NCI-H2107 treated with DMSO at 0.1 percent for 48 hours (cell line): ENCODE measurements around the gene PDE11A.

Experiments
- DNase-seq: peaks from one replicate; lab custom pipeline; 2025; ENCODE audit not compliant: unreplicated experiment; lab: John Stamatoyannopoulos, UW

The PDE11A gene

GRCh38 chr2:177705511-177706173, 366.9 kb downstream of the PDE11A start:
- no peak for DNase-seq

- DNase-seq, result no peak
Measured at GRCh38 chr2:177703159-177703558, 369.4 kb downstream of the PDE11A start.

GRCh38 chr2:177698281-177698680, 374.3 kb downstream of the PDE11A start:
- no peak for DNase-seq

GRCh38 chr2:177694348-177694747, 378.2 kb downstream of the PDE11A start:
- no peak for DNase-seq

GRCh38 chr2:177693658-177694339, 378.8 kb downstream of the PDE11A start:
- DNase-seq, result no peak

- no peak for DNase-seq
Measured at GRCh38 chr2:177692783-177693269, 379.8 kb downstream of the PDE11A start.

GRCh38 chr2:177692042-177692782, 380.4 kb downstream of the PDE11A start:
- DNase-seq, result no peak

- DNase-seq, result no peak
Measured at GRCh38 chr2:177691177-177691576, 381.4 kb downstream of the PDE11A start.

GRCh38 chr2:177689623-177690022, 383.0 kb downstream of the PDE11A start:
- no peak for DNase-seq

- DNase-seq, result no peak
Measured at GRCh38 chr2:177688844-177689243, 383.7 kb downstream of the PDE11A start.

- DNase-seq, result no peak
Measured at GRCh38 chr2:177683661-177684069, 388.9 kb downstream of the PDE11A start.

GRCh38 chr2:177682836-177683660, 389.5 kb downstream of the PDE11A start:
- no peak for DNase-seq

GRCh38 chr2:177682006-177682405, 390.6 kb downstream of the PDE11A start:
- no peak for DNase-seq

- no peak for DNase-seq
Measured at GRCh38 chr2:177680866-177681712, 391.5 kb downstream of the PDE11A start.

- no peak for DNase-seq
Measured at GRCh38 chr2:177679611-177680605, 392.7 kb downstream of the PDE11A start.

GRCh38 chr2:177678939-177679338, 393.6 kb downstream of the PDE11A start:
- no peak for DNase-seq

GRCh38 chr2:177676636-177677035, 395.9 kb downstream of the PDE11A start:
- no peak for DNase-seq

GRCh38 chr2:177675825-177676224, 396.8 kb downstream of the PDE11A start:
- DNase-seq, result peak; percentile 50

GRCh38 chr2:177675350-177675821, 397.2 kb downstream of the PDE11A start:
- no peak for DNase-seq
